GM18951 (cell line): ENCODE results near the gene NRG2.

Source experiments
- POLR2A ChIP-seq: IDR thresholded peaks from 4 replicates; pipeline ENCODE4 v1.6.1; 2011; ENCODE audit warnings: mild to moderate bottlenecking; ENCODE audit not compliant: insufficient read length, insufficient read depth; ENCODE audit errors: extremely low read depth
- in situ Hi-C: fragments of 300-500 bp; cut with MboI; formaldehyde crosslinking; loops from one replicate; pipeline ENCODE4 v1.12.0; 2022; ENCODE audit warnings: low sequenced_read_pairs, mixed read lengths, inconsistent platforms; ENCODE audit not compliant: unreplicated experiment

Gene NRG2

GRCh38 chr5:139829471-139829870, 213.6 kb downstream of the NRG2 start:
- in situ Hi-C loops = no loop called here
- TF ChIP-seq POLR2A = no peak

GRCh38 chr5:139828207-139828895, 214.7 kb downstream of the NRG2 start:
- no peak for TF ChIP-seq POLR2A
- in situ Hi-C loops = no loop called here

GRCh38 chr5:139825690-139826089, 217.4 kb downstream of the NRG2 start:
- in situ Hi-C loops = no loop called here
- TF ChIP-seq POLR2A = no peak

- in situ Hi-C loops = no loop called here
- TF ChIP-seq POLR2A = no peak
Observed at GRCh38 chr5:139823757-139824355, 219.2 kb downstream of the NRG2 start.

- TF ChIP-seq POLR2A = no peak
- in situ Hi-C loops = no loop called here
Observed at GRCh38 chr5:139822553-139823425, 220.3 kb downstream of the NRG2 start.

- TF ChIP-seq POLR2A = no peak
- in situ Hi-C loops = no loop called here
Observed at GRCh38 chr5:139821806-139822552, 221.1 kb downstream of the NRG2 start.

- in situ Hi-C loops = no loop called here
- TF ChIP-seq POLR2A = no peak
Observed at GRCh38 chr5:139820606-139821005, 222.5 kb downstream of the NRG2 start.

GRCh38 chr5:139820130-139820529, 223.0 kb downstream of the NRG2 start:
- in situ Hi-C loops = no loop called here
- TF ChIP-seq POLR2A = no peak

- in situ Hi-C loops = no loop called here
- TF ChIP-seq POLR2A = no peak
Observed at GRCh38 chr5:139817970-139818369, 225.1 kb downstream of the NRG2 start.

GRCh38 chr5:139817362-139817761, 225.7 kb downstream of the NRG2 start:
- in situ Hi-C loops = no loop called here
- no peak for TF ChIP-seq POLR2A

- in situ Hi-C loops = no loop called here
- TF ChIP-seq POLR2A = no peak
Observed at GRCh38 chr5:139816566-139816965, 226.5 kb downstream of the NRG2 start.

- no peak for TF ChIP-seq POLR2A
- in situ Hi-C loops = no loop called here
Observed at GRCh38 chr5:139814704-139815280, 228.3 kb downstream of the NRG2 start.

GRCh38 chr5:139814191-139814601, 228.9 kb downstream of the NRG2 start:
- TF ChIP-seq POLR2A = no peak
- in situ Hi-C loops = no loop called here
